ENCODE data around the gene CAMK2D. TPM values are rescaled to one million over a fixed set of nuclear protein-coding genes. Genes with fewer than 3 reads are reported as not detected.
A peak's percentile ranks its signal among the peaks of the same experiment; 100 is the strongest.

CAMK2D gene
- polyA plus RNA-seq, 2 of the 4 experiments (the other 2 are of a cell fraction) = 19.1 to 59.9 TPM

GRCh38 chr4:113586072-113586471 is 175.5 kb downstream of the CAMK2D start:
- DNase-seq (ENCODE audit: low read depth in 1 of 2, low spot score in 1 of 2) (no peak), FAIRE-seq (no peak), ATAC-seq (no peak)
- TF ChIP-seq GATA3 (IDR thresholded peaks at IDR 0.05; ENCODE audit: borderline replicate concordance) = no peak
- peaks cover 17% of the 10 kb centered on the region for H3K4me1 ChIP-seq
- ChIA-PET POLR2A (no interaction called here), CTCF (interaction anchor here (0.8 kb wide), 1 partner anchor 38 kb away, joined by 3 read pairs; no protein-coding TSS in a partner anchor)
- H3K9me3 ChIP-seq = no peaks in the 10 kb centered on the region
- H3K4me3 ChIP-seq = no peak overlapping the region
- no peak overlapping the region for H3K27ac ChIP-seq
- no peak overlapping the region for H3K4me2 ChIP-seq

GRCh38 chr4:113584407-113585150 is 177.0 kb downstream of the CAMK2D start:
- H3K4me1 ChIP-seq = peaks cover 17% of the 10 kb centered on the region
- DNase-seq (ENCODE audit: low read depth in 1 of 2, low spot score in 1 of 2) = peak in 1 of 2 experiments; percentile 25
- H3K4me2 ChIP-seq = peak overlapping the region; percentile 38; the same call in 2 of the 3 replicates
- FAIRE-seq = no peak
- peak overlapping the region in 1 of 2 experiments; percentile 74; a peak in 3 of 6 replicates for H3K27ac ChIP-seq
- CTCF ChIA-PET = interaction anchor here (1.4 kb wide), 1 partner anchor 36 kb away, joined by 3 read pairs; no protein-coding TSS in a partner anchor
- no peaks in the 10 kb centered on the region for H3K9me3 ChIP-seq
- POLR2A ChIA-PET = no interaction called here
- WGBS (ENCODE audit: missing lambda C conversion rate) = 48% methylated on average over 4 of the region's 4 CpGs
- TF ChIP-seq CEBPB (IDR thresholded peaks at IDR 0.05) (no peak), FOXS1 (CRISPR knock-in tag; IDR thresholded peaks at IDR 0.05) (no peak), EHMT2 (IDR thresholded peaks at IDR 0.05; ENCODE audit: low read depth) (no peak), CHD4 (IDR thresholded peaks at IDR 0.05; ENCODE audit: borderline replicate concordance) (no peak), CHD2 (IDR thresholded peaks at IDR 0.05; ENCODE audit: low read length, partially characterized antibody) (no peak), RFX5 (IDR thresholded peaks at IDR 0.05) (no peak), RARB (CRISPR knock-in tag; IDR thresholded peaks at IDR 0.05) (no peak), MAZ (IDR thresholded peaks at IDR 0.05; ENCODE audit: borderline replicate concordance, low read depth, low read length) (no peak), ZC3H11A (IDR thresholded peaks at IDR 0.05) (no peak), RNF2 (IDR thresholded peaks at IDR 0.05; ENCODE audit: borderline replicate concordance, low read depth) (no peak), RCOR1 (IDR thresholded peaks at IDR 0.05; ENCODE audit: low read depth, low read length) (no peak), MAX (IDR thresholded peaks at IDR 0.05) (no peak), KDM5A (IDR thresholded peaks at IDR 0.05) (no peak), ZNF302 (CRISPR knock-in tag; IDR thresholded peaks at IDR 0.05) (no peak), HDAC2 (IDR thresholded peaks at IDR 0.05) (no peak), PBX3 (IDR thresholded peaks at IDR 0.05) (no peak), PHF8 (IDR thresholded peaks at IDR 0.05; ENCODE audit: borderline replicate concordance, low read depth) (no peak)
- H3K4me3 ChIP-seq = no peak overlapping the region
- ATAC-seq = peak; percentile 74; a peak in 4 of 6 replicates

GRCh38 chr4:113582737-113583136 is 178.8 kb downstream of the CAMK2D start:
- Histone ChIP-seq H3K4me1 (peaks cover 17% of the 10 kb centered on the region), H3K27ac (no peak overlapping the region), H3K9me3 (no peaks in the 10 kb centered on the region), H3K4me2 (no peak overlapping the region), H3K4me3 (no peak overlapping the region)
- FAIRE-seq (no peak), ATAC-seq (no peak), DNase-seq (ENCODE audit: low read depth in 1 of 2, low spot score in 1 of 2) (no peak)
- 93% methylated on average over 3 of the region's 4 CpGs for WGBS (ENCODE audit: missing lambda C conversion rate)
- ChIA-PET POLR2A (no interaction called here), CTCF (interaction anchor here (0.8 to 1.0 kb wide), 3 partner anchors 13 to 112 kb away, joined by 3 read pairs; no protein-coding TSS in a partner anchor)
- no peak for TF ChIP-seq SMC3 (IDR thresholded peaks at IDR 0.05)
- no peak for TF ChIP-seq NR3C1 (IDR thresholded peaks at IDR 0.05)
- no peak for TF ChIP-seq HOXB5 (CRISPR knock-in tag; IDR thresholded peaks at IDR 0.05)
- no peak for TF ChIP-seq POLR2AphosphoS2 (conservative IDR thresholded peaks at IDR 0.05; ENCODE audit: low read length)
- TF ChIP-seq CEBPB (IDR thresholded peaks at IDR 0.05) = no peak
- no peak for TF ChIP-seq PHF8 (IDR thresholded peaks at IDR 0.05; ENCODE audit: borderline replicate concordance, low read depth)
- no peak for TF ChIP-seq HMGXB4 (CRISPR knock-in tag; IDR thresholded peaks at IDR 0.05; ENCODE audit: borderline replicate concordance)
- no peak for TF ChIP-seq REST (IDR thresholded peaks at IDR 0.05)
- no peak for TF ChIP-seq PBX3 (IDR thresholded peaks at IDR 0.05)
- TF ChIP-seq CBX8 (IDR thresholded peaks at IDR 0.05) = no peak
- no peak for TF ChIP-seq ZSCAN20 (CRISPR knock-in tag; IDR thresholded peaks at IDR 0.05)
- TF ChIP-seq JUN (IDR thresholded peaks at IDR 0.05) = no peak

All from A549 (cell line).